GM18505 (cell line): ENCODE results near the gene MON1A.
"Not testable (repeated sequence)": the region's sequence is repeated elsewhere in the genome, so short reads cannot be mapped to it uniquely, and the experiment has no call there.

Source experiments
- ATAC-seq: cut with Tn5 transposase; IDR thresholded peaks from one replicate; pipeline ENCODE4 v1.9.1; 2021; ENCODE audit not compliant: unreplicated experiment
- POLR2A ChIP-seq: IDR thresholded peaks from 4 replicates; pipeline ENCODE4 v1.6.1; 2011; ENCODE audit warnings: borderline replicate concordance; ENCODE audit not compliant: insufficient read depth, insufficient read length; ENCODE audit errors: extremely low read depth

Gene MON1A

DNA sequence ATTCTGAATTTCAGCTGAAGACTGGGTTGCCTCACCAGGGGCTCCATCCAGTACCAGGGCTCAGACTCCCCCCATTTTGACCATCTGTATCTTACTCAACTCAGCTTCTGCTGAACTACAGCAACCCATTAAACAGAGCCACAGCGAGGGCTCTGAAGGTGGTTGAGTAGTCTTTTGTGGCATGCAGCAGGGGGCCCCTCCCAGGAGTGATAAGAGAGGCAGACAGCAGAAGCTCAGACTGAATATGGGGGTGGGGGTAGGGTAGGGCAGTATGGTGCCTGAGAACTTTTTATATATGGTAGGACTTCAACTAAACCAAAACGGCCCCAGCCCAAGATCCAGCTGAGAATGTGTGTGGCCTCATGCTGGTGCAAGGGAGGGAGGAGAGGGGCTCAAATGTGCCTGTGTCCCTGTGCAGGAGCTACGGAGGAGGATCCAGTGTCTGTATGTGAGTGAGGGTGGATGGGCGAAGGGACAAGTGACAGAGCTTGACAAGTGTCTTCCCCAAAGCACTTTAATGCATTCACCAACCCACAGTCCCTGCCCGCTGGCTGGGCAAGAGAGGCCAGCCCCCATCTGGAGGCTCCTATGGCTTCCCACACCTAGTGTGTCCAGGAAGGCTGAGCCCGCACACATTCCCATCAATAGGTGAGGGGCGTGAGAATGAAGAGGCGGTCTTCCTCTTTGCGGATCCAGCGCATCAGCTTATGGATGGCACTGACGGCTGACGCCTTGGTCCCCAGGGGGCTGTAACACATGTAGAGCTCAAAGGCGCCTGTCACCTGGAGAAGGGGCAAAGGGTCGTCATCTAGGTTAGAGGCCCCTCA, 21.0 kb downstream of the MON1A start:
- no peak for TF ChIP-seq POLR2A
- no peak for ATAC-seq

DNA sequence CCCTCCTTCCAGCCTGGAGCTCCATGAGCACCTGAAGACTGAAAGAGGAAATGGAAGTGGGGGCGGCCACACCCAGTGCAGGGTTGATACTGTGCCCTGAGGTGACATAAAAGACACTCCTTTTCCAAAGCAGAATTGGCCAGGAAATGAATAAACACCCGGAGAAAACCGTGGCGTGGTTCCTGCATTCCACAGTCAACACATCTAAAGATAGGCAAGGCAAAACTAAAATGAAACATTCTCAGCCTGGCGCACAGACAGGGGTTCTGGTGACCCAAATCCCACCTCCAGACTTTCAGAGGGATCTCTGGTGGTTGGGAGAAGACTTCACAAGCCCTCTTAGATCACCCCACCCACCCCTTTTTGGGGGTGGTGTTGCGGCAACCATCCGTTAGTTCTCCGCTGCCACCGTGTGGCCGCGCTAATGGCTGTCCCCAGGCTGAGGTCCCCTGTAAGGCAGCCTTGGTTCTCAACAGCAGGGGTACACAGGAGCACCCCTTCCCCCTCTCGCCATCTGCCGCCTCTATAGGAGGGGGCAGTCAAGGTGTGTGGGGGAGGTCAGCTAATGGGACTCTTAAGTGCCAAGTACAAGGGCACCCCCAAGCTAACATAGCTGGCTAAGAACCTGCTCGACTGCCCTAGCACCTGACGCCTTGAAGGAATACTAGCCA, 23.4 kb downstream of the MON1A start:
- TF ChIP-seq POLR2A, result peak; percentile 16
- ATAC-seq, result no peak

DNA sequence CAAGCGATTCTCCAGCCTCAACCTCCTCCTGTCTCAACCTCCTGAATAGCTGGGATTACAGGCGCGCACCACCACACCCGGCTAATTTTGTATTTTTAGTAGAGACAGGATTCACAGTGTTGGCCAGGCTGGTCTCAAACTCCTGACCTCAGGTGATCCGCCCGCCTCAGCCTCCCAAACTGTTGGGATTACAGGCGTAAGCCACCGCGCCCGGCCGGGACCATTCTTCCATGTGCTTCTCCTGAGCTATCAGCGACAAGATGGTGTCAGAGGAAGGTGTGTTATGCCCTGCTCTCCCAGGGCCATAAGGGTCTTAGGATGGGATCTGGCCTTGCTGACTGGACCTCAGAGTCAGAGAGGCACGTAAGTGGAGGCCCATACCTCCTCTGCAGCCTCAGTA, 25.2 kb downstream of the MON1A start:
- not testable (repeated sequence) for ATAC-seq

DNA sequence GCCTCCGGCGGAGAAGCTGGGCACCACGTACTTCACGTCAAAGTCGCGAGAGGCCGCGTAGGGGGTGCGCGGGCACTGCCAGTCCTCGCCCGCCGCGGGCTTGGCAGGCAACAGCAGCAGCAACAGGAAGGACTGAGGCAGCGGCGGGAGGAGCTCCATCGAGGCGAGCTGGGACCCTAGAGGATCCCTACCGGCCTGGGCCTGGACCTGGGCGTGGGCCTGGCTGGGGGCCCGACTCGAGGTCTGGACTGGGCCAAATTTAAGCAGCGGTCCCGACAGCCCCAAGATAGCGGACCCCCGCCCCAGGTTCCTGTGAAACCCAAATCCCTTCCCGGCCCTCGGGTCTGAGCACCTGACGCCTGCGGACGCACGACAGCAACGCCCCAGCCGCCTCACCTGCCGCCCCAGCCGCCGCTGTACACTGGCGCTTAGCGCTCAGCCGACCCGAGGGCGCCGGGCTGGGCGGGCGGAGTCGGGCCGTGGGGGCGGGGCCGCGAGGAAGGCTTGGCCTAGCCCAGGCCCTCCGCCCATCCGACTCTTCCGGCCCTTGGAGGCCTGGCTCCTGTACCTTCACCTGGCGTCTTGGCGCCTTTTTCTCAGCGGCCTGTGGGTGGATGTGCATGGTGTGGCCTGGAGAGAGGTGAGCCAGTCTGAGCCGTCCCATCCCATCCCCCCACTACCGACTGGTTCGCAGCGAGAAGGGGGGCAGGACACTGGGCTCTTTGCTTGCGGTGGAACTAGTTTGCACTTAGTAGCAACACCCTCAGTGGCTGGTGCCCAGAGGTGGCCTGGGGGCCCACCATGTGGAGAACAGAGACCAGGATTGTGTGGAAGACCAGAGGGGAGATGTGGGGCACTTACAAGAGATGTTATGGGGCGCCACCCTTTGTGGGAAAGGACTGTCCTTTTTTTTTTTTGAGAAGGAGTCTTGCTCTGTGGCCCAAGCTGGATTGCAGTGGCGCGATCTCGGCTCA, 25.9 kb downstream of the MON1A start, which contains the start of gene MST1R:
TSS of gene MST1R (minus strand) at position 423 of the 974 bp plus-strand sequence. CDS start at position 159, 264 bp downstream.
- ATAC-seq, result peak; percentile 71
- TF ChIP-seq POLR2A, result peak; percentile 62

DNA sequence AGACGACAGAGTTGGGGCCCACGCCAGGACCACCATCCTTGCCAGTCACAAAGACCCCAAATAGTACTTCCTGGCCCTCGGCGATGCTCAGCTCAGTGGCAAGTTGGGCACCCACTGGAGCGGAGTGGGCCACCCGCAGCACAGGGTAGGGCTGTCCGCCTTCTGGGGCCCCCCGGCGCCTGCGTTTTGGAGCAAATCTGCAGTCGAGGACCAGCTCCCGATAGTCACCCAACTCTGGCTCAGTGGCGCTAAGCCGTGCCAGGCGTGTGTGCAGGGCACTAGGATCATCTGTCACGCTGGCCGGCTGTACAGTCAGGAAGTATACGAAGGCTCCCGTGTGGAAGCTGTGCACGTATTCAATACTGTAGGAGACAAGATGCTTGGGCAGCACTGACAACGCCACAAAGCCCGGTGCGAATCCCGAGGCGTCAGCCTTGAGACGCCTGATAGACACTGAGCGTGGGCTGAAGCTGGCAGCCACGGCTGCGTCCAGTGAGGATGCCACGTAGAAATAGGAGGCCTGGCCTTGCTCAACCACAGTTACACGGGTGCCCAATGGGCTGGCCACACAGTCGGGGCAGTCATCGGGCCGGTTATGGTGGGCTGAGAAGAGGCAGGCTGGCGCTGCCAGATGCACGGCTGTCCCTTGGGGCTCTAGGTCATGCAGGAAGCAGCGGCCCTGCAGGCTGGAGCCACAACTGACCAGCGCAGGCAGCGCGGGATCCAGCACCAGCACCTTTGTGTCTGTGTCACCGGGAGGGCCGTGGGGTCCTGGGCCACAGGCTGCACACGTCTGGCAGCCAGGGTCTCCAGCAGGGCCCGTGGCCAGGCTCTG, 26.9 kb downstream of the MON1A start:
- no peak for ATAC-seq
- no peak for TF ChIP-seq POLR2A

DNA sequence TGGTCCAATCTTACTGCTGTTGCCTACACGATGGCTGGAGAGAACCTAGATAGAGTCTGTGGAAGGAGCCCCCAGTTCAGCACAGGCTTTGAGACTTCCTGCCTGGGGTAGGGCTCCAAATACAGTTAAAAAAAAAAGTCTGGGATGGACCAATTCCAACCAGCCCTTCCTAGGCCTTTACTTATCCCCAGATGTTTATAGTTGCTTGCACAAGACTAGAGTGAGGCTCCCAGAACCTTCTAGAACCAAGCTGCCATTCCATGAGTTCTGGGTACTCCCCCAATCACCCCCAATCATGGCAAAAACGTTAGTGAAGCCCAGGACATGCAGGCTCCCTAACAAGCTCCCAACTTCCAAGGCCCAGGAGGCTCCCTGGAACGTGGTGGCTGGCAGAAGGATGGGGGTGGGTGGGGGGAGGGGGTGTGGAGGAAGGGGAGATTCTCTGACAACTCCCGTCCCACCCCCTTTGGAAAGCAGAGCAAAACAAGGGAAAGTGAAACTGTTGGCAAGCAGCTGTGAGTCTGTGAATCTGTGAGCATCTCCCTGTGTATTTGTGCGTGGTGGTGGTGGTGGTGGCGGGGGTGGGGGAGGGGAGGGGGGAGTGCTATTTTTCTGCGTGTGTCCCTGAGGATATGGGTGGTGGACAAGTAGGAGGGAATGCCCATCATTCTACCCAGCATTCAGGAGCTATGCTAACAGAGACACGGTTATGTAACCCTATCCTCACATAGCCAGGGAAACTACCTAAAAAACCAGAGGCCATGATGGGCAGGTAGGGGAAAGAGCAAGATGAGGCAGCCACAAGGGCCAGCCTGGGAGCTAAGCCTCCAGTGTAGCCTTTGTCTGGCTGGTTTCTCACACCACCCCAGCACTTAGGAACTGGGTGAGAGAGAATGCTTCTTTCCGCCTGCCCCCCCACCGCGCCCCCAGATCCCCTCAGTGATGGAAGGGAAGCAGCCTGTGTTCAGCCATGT, 28.0 kb downstream of the MON1A start:
- no peak for TF ChIP-seq POLR2A
- no peak for ATAC-seq

DNA sequence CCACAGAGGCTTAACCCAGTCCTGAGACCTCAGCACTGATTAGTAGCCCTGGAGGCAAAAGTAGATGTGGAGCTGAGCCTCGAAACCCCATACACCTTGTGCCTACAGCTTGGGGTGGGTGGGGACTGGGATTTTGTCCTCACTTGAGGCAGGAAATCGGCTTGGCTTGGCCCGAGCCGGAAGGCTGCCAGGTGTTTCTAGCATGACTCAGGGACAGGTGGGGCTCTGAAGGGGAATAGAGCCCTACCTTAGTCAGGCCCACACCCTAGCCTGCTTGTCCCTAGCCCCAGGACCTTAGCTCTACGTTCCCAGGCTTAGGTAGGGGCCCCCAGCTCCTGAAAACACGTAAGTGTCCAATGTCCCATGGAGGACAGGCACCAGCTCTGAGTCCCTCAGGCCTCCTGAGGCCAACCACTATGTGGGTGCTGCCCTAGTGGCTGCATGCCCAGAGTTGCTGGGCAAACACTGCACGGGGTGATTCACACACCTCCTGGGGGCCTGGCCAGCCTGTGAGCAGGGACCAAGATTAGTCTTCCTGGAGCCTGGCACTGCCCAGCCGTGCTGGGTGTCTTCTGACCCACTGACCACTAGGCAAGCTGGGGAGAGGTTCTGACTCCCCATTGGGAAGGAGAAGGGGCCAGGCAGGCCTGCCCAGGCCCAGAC, 29.0 kb downstream of the MON1A start:
- TF ChIP-seq POLR2A, result no peak
- no peak for ATAC-seq

DNA sequence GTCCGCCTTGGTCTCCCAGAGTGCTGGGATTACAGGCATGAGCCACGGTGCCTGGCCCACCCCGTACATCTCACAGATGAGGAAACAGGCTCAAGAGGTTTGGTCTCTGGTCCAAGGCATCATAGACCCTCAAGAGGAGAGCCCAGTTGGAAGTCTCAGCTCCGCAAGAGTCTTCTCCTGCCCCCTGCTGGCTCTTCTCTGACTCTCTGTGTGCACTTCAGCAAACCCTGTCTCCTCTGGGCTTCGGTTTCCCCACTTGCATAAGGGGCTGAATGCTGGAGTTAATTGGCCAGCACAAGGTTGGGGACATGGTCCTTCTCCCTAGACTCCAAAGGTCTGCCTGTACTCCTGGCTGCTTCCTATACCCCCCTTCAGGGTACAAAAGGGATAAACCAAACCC, 29.8 kb downstream of the MON1A start:
- no peak for ATAC-seq
- no peak for TF ChIP-seq POLR2A

DNA sequence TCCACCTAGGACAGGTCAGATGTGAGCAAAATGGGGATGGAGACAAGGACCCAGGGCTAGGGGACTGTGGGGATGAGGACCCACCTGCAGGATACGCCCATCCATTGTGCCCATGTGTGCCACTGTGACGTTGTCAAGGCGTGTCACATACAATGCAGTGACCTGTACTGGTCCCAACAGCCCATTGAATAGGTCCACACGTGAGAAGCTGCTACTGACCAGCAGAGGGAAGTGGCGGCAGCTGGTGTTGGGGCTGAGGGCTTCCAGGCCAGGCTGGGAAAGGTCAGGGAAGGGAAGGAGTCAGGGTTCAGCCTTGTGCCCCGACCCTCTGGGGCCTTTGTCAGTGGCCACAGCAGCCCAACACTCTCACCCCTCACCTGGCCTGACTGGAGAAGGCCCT, 30.6 kb downstream of the MON1A start:
- no peak for ATAC-seq
- no peak for TF ChIP-seq POLR2A

DNA sequence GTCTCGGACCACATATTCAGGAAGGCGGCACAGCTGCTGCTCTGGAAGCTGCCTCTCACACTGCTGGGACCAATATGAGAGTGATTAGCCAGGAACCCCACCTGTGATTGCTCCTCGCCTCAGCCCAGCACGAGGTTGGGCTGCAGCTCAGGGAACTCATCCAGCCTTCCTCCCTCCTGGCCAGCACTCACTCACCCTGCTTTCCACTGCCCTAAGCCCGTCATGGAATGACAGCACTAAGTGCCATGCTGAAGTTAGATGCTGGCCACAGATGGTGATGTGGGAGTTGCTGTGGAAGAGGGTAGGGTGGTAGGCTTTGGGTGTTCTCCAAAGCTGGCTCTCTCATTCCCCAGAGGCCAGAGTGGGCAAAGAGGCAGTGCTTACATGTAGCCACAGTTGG, 33.3 kb downstream of the MON1A start:
- ATAC-seq, result no peak
- no peak for TF ChIP-seq POLR2A

DNA sequence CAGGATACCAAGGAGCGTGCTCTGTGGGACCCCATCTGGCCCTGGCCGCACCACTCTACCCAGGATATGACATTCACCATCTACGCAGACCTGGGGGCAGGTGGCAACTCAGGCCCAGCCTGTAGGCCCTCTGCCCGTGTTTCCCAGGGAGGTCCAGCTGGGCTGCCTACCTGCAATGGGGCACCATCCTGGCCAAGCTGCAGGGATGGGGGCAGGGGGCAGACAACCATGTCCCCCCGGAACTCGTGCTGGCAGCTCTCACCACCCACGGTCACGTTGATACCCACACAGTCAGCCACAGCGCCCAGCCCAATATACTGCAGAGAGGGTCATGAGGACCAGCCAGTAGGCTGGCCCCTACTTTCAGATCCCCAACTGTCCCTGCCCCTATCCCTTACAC, 33.8 kb downstream of the MON1A start:
- ATAC-seq, result no peak
- no peak for TF ChIP-seq POLR2A
